ENCODE results near the gene RIN2.

RIN2 gene

GRCh38 chr20:19771031-19771430 lies 13.0 kb downstream of the RIN2 start:
- no peak overlapping the region for H3K4me3 ChIP-seq (ENCODE audit: low read length)
- DNase-seq (ENCODE audit: low read depth), result no peak
- TF ChIP-seq CTCF (conservative IDR thresholded peaks at IDR 0.05; ENCODE audit: low read length), result no peak

GRCh38 chr20:19773471-19773870 lies 15.4 kb downstream of the RIN2 start:
- DNase-seq (ENCODE audit: low read depth), result no peak
- TF ChIP-seq CTCF (conservative IDR thresholded peaks at IDR 0.05; ENCODE audit: low read length), result no peak
- H3K4me3 ChIP-seq (ENCODE audit: low read length), result no peak overlapping the region

- no peak overlapping the region for H3K4me3 ChIP-seq (ENCODE audit: low read length)
- TF ChIP-seq CTCF (conservative IDR thresholded peaks at IDR 0.05; ENCODE audit: low read length), result no peak
- DNase-seq (ENCODE audit: low read depth), result peak; percentile 37
These were observed 16.3 kb downstream of the RIN2 start for GRCh38 chr20:19774135-19774933.

- H3K4me3 ChIP-seq (ENCODE audit: low read length), result no peak overlapping the region
- peak; percentile 39 for DNase-seq (ENCODE audit: low read depth)
- TF ChIP-seq CTCF (conservative IDR thresholded peaks at IDR 0.05; ENCODE audit: low read length), result no peak
These were observed 17.5 kb downstream of the RIN2 start for GRCh38 chr20:19775353-19776253.

- no peak overlapping the region for H3K4me3 ChIP-seq (ENCODE audit: low read length)
- DNase-seq (ENCODE audit: low read depth), result no peak
- TF ChIP-seq CTCF (conservative IDR thresholded peaks at IDR 0.05; ENCODE audit: low read length), result no peak
These were observed 19.3 kb downstream of the RIN2 start for GRCh38 chr20:19777315-19777714.

- DNase-seq (ENCODE audit: low read depth), result no peak
- no peak overlapping the region for H3K4me3 ChIP-seq (ENCODE audit: low read length)
- no peak for TF ChIP-seq CTCF (conservative IDR thresholded peaks at IDR 0.05; ENCODE audit: low read length)
These were observed 19.9 kb downstream of the RIN2 start for GRCh38 chr20:19777981-19778380.
